NCI-H187 treated with DMSO at 0.1 percent for 48 hours (cell line): ENCODE data around the gene LNX1.

Source experiments
- DNase-seq: peaks from one replicate; lab custom pipeline; 2025; lab: John Stamatoyannopoulos, UW

LNX1 gene

DNA sequence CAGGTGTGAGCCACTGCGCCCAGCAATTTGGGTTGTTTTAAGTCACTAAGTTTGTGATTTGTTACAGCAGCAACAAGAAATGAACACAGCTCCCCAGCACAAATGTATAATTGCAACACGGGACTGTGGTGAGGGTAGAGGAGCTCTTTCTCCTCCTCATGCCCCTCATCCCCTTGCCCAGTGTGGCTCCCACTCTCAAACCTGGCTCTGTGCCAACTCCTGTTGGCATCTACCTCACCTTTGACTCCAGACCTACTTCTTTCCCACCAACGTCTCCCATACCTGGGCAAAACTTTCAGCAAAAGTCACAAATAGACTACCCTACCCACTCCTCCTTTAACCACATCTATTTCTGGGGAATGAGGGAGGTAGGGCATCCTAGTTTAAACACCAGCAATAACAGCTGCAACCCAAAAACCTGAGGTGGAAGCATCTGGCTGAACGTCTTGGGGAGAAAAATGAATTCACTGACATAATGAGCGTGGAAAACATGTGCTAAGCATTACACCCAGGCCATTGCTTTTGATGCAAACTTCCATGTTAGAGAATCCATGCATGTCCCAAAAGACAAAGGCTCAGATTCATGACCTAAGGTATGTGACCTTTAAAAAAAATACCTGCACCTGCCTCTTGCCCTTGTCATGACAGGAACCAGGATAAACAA, 19.2 kb downstream of the LNX1 start:
- DNase-seq: no peak

DNA sequence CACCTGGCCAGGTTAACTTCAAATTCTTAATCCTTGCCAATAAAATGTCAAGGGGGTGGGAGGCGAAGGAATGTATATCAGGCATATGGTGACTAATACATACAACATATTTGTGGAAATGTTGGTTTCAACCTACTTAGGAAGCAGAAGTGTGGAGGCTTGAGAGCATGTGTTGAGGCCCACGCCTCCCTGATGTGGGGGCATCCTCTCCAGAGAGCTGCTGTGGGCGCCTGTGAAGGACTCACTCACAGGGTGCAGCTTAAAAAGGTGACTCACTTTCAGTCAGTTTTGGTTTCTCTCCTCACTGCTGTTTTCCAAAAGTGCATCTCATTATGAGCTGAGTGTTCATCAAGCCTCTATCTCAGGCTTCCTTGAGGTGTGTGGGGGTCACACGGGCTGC, 27.5 kb downstream of the LNX1 start:
- no peak for DNase-seq

GRCh38 chr4:53562409-53562808, 28.9 kb downstream of the LNX1 start:
- no peak for DNase-seq

- no peak for DNase-seq
These were observed 32.2 kb downstream of the LNX1 start for GRCh38 chr4:53559021-53559620.

GRCh38 chr4:53558065-53558801, 33.1 kb downstream of the LNX1 start:
- DNase-seq: no peak

DNA sequence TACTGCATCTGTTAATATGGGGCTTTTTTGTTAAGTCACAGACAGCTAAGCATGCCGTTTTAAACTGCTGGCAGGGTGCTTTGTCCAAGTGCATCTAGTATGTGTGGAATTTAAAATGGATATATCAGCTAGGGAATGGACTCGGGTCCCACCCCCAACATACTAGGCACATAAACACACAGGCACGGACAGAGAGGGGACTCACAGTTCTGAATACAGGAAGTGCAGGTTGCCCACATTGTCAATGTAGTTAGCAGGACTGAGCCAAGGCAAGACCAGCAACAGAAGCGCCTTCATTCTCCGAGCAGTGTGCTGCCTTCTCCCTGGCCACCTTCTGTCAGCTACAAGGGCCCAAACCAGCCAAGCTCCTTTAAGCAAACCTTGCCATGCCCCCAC, 33.6 kb downstream of the LNX1 start:
- no peak for DNase-seq

- DNase-seq: no peak
These were observed 34.6 kb downstream of the LNX1 start for GRCh38 chr4:53556651-53557050.

DNA sequence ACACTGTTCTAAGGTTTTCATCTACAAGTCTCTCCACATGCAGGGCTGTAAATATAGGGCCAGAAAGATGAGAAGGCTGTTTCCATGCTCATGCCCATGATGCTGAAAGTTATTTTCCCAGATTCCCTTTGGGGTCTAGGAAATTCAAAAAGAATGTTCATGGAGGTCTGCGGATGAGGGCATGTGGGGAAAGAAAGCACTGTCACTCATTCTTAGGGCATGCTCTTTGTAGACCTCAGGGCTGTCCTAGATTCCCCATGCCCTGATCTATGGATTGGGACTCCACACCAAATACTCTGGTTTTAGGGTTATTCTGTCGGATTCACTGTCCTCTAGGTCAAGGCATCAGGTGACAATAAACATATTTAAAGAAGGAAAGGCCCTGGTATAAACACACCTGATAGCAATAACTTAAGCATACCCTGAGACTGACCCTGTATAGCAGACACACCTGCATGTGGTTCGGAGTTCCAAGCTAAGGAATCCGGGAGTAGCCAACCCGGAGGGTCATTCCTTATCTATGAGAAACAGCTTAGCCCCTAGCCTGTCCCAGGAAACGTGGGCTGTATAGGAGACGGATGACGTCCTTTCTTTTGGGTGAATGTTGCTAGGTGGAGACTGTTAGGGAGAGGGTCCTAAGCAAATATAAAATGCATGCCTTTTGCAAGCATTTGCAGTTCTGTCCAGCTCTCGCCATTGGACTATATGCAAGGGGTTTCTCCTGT, 37.6 kb downstream of the LNX1 start:
- no peak for DNase-seq

DNA sequence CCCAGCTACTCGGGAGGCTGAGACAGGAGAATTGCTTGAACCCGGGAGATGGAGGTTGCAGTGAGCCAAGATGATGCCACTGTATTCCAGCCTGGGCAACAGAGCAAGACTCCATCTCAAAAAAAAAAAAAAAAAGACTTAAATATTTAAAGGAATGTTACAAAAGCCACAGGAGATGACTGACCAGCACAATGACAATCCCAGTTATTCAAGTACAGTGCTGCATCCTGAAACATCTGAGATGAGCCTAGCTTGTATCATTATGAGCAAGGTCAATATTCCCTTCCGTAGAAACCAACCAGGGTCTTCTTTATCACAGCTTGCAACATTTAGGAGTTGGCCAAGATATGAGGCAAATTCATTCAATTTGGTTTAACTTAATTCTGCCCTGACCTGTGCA, 38.6 kb downstream of the LNX1 start:
- DNase-seq: no peak

GRCh38 chr4:53551958-53552357, 39.3 kb downstream of the LNX1 start:
- no peak for DNase-seq

GRCh38 chr4:53551281-53551864, 39.9 kb downstream of the LNX1 start:
- DNase-seq: no peak

DNA sequence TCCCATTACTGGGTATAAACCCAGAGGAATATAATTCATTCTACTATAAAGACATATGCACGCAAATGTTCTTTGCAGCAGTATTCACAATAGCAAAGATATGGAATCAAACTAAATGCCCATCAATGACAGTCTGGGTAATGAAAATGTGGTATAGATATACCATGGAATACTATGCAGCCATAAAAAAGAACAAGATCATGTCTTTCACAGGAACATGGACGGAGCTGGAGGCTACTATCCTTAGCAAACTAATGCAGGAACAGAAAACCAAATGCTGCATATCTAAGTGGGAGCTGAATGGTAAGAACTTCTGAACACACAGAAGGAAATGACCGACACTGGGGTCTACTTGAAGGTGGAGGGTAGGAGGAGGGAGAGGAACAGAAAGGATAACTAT, 42.6 kb downstream of the LNX1 start:
- no peak for DNase-seq

GRCh38 chr4:53547983-53548382, 43.3 kb downstream of the LNX1 start:
- DNase-seq: no peak

DNA sequence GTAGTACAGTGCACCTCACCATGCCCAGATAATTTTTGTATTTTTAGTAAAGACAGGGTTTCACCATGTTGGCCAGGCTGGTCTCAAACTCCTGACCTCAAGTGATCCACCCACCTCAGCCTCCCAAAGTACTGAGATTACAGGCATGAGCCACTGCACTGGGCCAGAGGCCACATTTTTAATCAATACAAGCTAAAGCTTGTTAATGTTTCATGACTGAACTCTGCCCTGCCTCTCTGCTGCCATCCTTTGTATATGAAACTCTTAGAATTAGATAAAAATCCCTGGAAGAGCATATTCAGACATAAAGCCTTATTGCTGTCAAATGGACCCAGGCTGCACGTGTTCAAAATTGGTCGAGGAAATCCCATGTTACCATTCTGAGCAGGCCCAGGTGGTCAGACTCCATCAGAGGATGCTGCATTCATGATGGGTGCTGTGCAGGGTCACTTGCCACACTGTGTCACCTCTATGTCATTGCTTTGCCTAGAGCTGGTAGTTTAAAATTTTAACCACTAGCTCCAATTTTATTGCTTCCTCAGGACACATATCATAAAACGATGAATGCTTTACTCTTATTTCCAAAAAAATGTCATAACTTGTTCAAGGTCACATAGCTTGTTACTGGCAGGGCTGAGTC, 45.2 kb downstream of the LNX1 start:
- DNase-seq: no peak

DNA sequence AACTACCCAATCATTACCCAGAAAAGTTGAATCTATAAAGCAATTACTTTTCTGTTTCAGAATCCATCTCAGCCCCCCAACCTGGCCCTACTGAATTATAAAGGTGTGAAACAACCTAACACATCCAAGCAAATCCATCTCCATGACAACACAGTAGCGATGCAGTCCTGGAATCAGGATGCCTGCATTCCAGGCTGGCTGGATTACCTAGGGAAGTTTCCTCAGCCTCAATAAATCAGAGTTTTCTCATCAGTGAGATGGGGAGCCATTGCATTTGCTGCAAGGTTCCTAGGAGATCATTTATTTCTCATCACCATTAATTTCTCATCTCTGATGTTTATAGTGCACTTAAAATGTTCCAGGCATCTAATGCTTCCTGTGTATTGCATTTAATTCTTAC, 46.0 kb downstream of the LNX1 start:
- DNase-seq: no peak

DNA sequence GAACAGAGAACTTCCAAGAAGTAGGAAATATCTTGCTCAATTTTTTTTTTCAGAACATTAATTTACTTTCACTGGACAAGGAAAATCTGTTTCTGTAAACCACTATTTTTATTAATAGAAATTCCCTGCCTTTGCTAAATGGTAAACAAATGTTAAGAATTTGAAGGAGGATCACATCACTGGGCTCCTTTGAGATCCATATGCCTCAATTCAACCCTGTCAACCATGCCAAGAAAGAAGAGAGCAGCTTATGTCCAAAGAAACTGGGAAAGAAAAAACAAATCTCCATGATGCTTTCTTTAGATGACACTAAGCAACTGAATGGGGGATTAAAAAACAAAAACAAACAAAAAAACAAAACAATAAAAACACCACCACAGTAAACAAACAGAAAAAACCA, 47.7 kb downstream of the LNX1 start:
- DNase-seq: no peak

- DNase-seq: no peak
These were observed 49.6 kb downstream of the LNX1 start for GRCh38 chr4:53541577-53542206.

- no peak for DNase-seq
These were observed 52.5 kb downstream of the LNX1 start for GRCh38 chr4:53538756-53539155.

DNA sequence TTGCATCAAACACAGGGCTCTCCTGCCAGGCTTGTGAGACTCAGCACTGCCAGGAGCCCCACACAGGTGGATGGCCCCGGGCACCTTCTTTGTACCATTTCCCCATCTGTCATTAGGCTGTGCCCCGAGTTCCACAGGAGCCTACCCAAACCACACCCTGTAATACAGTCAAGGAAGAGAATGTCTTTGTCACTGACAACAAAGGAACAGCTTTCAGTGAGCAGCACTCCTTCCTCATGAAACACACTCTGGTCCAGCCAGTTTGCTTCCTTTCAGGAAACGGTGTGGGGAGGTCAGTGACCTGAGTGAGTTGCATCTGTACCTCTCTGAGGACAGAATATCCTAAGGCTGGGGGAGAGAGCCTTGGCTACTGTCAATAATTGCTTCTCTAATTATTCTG, 53.7 kb downstream of the LNX1 start:
- DNase-seq: no peak

DNA sequence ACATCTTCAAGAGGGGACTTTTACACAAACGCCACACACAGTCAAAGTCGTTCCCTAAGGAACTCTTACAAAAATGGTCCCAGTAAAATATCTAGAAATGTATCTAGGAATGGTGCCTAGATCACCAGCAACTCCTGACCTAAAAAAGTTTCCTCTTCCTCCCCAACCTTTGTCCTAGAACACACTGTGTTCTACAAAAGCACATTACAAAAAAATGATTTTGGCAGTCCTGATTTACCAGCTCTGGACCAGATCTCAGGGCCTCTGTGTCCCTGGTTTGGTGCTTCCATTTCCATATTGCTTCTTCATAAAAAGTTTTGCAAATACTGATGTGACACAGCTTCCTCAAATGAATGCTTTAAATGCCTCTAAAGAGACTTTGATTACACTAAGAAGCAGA, 55.0 kb downstream of the LNX1 start:
- no peak for DNase-seq

GRCh38 chr4:53535567-53535966, 55.7 kb downstream of the LNX1 start:
- DNase-seq: no peak

DNA sequence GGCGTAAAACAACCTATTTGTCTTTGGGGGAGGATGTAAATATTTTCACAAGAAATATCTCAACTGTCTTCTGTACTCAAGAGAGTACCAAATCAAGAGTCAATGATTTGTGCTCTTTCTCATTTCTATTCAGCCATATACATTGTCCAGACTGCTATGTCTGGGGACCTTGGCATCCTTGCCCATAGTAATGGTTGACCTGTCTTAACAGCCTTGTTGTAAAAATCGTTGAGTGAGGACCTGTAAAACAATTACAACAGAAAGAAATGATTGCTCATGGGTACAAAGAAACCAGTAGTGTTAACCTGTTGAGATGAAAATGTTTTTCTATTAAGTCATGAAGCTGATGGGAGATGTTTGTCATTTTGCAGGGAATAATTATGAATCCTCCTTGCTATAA, 56.6 kb downstream of the LNX1 start:
- no peak for DNase-seq
